ENCODE measurements around the gene DPP6. TPM values are rescaled to one million over a fixed set of nuclear protein-coding genes. Genes with fewer than 3 reads are reported as not detected.

The DPP6 gene
- total and polyA plus RNA-seq, 2 experiments from 2014 or later = not detected

DNA sequence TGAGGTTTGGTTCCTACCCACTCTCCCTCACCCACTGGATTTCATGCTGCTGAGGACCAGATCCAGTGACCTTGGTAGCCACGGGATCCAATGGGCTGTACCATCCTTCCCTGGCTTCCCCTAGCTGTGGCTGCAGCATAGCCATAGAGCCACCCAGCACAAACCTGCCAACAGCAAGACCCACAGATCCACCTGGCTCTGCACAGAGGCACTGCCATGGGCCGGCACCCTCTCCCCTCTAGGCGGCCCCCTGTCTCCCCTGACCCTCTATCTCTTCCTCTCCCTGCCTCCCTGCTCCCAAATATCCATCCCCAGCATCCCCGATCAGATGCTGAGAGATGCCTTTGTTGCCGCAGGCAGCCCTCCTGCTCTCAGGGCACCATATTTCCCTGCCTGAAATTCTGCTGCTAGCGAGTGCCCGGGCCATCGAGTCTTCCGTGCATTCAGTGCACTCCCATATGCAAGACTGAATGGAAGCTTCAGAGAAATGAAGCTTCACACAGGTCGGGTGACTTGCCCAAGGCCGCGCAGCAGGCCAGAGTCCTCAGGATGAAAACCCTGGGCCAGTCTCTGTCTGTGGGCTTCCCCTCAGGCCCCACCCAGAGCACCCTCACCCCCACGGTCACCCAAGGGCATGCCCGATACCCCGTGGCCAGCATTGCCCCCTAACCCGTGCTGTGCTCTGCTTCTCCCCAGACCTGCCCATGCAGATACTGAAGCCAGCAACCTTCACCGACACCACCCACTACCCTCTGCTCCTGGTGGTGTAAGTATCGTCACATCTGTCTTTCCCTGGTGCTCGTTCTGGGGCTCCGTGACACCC lies 819.9 kb downstream of the DPP6 start:
- H3K27me3 ChIP-seq (ENCODE audit: insufficient read depth) = no peaks in the 10 kb centered on the region
- no peaks in the 10 kb centered on the region for H3K9me2 ChIP-seq (ENCODE audit: insufficient read depth)
- H3K4me1 ChIP-seq (ENCODE audit: insufficient read depth) = no peaks in the 10 kb centered on the region
- no peaks in the 10 kb centered on the region for H3F3A ChIP-seq (replicated peaks; ENCODE audit: low read depth)
- no peaks in the 10 kb centered on the region for H3K9me3 Mint-ChIP-seq
- peak; percentile 45 for ATAC-seq
- TF ChIP-seq STAT1 (IDR thresholded peaks at IDR 0.05; ENCODE audit: unreplicated experiment) (no peak), ZNF331 (CRISPR knock-in tag; IDR thresholded peaks at IDR 0.05; ENCODE audit: low read depth) (no peak), POLR2AphosphoS5 (IDR thresholded peaks at IDR 0.05; ENCODE audit: low read depth) (no peak), ZNF114 (CRISPR knock-in tag; IDR thresholded peaks at IDR 0.05) (no peak), EZH2phosphoT487 (IDR thresholded peaks at IDR 0.05; ENCODE audit: unreplicated experiment) (no peak)
- TF ChIP-seq, protein P1, sequence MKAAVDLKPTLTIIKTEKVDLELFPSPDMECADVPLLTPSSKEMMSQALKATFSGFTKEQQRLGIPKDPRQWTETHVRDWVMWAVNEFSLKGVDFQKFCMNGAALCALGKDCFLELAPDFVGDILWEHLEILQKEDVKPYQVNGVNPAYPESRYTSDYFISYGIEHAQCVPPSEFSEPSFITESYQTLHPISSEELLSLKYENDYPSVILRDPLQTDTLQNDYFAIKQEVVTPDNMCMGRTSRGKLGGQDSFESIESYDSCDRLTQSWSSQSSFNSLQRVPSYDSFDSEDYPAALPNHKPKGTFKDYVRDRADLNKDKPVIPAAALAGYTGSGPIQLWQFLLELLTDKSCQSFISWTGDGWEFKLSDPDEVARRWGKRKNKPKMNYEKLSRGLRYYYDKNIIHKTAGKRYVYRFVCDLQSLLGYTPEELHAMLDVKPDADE (IDR thresholded peaks at IDR 0.05) = no peak
- TF ChIP-seq, protein P2, sequence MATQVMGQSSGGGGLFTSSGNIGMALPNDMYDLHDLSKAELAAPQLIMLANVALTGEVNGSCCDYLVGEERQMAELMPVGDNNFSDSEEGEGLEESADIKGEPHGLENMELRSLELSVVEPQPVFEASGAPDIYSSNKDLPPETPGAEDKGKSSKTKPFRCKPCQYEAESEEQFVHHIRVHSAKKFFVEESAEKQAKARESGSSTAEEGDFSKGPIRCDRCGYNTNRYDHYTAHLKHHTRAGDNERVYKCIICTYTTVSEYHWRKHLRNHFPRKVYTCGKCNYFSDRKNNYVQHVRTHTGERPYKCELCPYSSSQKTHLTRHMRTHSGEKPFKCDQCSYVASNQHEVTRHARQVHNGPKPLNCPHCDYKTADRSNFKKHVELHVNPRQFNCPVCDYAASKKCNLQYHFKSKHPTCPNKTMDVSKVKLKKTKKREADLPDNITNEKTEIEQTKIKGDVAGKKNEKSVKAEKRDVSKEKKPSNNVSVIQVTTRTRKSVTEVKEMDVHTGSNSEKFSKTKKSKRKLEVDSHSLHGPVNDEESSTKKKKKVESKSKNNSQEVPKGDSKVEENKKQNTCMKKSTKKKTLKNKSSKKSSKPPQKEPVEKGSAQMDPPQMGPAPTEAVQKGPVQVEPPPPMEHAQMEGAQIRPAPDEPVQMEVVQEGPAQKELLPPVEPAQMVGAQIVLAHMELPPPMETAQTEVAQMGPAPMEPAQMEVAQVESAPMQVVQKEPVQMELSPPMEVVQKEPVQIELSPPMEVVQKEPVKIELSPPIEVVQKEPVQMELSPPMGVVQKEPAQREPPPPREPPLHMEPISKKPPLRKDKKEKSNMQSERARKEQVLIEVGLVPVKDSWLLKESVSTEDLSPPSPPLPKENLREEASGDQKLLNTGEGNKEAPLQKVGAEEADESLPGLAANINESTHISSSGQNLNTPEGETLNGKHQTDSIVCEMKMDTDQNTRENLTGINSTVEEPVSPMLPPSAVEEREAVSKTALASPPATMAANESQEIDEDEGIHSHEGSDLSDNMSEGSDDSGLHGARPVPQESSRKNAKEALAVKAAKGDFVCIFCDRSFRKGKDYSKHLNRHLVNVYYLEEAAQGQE (IDR thresholded peaks at IDR 0.05; ENCODE audit: unreplicated experiment) = no peak
- TF ChIP-seq, protein P3, sequence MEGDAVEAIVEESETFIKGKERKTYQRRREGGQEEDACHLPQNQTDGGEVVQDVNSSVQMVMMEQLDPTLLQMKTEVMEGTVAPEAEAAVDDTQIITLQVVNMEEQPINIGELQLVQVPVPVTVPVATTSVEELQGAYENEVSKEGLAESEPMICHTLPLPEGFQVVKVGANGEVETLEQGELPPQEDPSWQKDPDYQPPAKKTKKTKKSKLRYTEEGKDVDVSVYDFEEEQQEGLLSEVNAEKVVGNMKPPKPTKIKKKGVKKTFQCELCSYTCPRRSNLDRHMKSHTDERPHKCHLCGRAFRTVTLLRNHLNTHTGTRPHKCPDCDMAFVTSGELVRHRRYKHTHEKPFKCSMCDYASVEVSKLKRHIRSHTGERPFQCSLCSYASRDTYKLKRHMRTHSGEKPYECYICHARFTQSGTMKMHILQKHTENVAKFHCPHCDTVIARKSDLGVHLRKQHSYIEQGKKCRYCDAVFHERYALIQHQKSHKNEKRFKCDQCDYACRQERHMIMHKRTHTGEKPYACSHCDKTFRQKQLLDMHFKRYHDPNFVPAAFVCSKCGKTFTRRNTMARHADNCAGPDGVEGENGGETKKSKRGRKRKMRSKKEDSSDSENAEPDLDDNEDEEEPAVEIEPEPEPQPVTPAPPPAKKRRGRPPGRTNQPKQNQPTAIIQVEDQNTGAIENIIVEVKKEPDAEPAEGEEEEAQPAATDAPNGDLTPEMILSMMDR (conservative IDR thresholded peaks at IDR 0.05; ENCODE audit: low read depth in 2 of 2) = no peak
- no peak overlapping the region for H3K27ac ChIP-seq (ENCODE audit: low read depth)
- no peak overlapping the region for H3K4me3 Mint-ChIP-seq
- peaks cover 6% of the 10 kb centered on the region for H3K27me3 Mint-ChIP-seq (ENCODE audit: insufficient read depth, low read depth, poor library complexity)
- no peaks in the 10 kb centered on the region for H3K36me3 ChIP-seq (ENCODE audit: insufficient read depth)
- 0 out of 2 replicates have a peak overlapping the region, but pooled peaks have one; percentile 10 for H3K27ac Mint-ChIP-seq
- no peak overlapping the region for H2AFZ ChIP-seq
- H3K79me2 ChIP-seq (replicated peaks; ENCODE audit: insufficient read depth) = no peaks in the 10 kb centered on the region
- no peak for DNase-seq (ENCODE audit: low spot score)
- no peaks in the 10 kb centered on the region; the same call in 1 of the 3 replicates for H3K36me3 Mint-ChIP-seq (ENCODE audit: low read depth)
- no peaks in the 10 kb centered on the region for H4K20me1 ChIP-seq (replicated peaks; ENCODE audit: insufficient read depth)
- no peak overlapping the region for H3K4me3 ChIP-seq
- H3K4me2 ChIP-seq = no peak overlapping the region
- H3K4me1 Mint-ChIP-seq = peaks cover 23% of the 10 kb centered on the region
